Central memory CD8-positive, alpha-beta T cell (primary cell): ENCODE data around the gene CCNI2.
"Not testable (repeated sequence)": the region's sequence is repeated elsewhere in the genome, so short reads cannot be mapped to it uniquely, and the experiment has no call there.

Source experiments
- ATAC-seq: fragments of 150-1000 bp; cut with Tn5 transposase; replicated peaks from 2 replicates; pipeline ENCODE4 v1.10.0; 2022; ENCODE audit warnings: mild to moderate bottlenecking, moderate FRiP score, moderate number of reproducible peaks; ENCODE audit not compliant: poor library complexity, severe bottlenecking; ENCODE audit errors: extremely low read depth
- DNase-seq, 2 donors: peaks; one replicate each; pipeline ENCODE4 v3.0.0; 2021; ENCODE audit warnings: low spot score in 2 of 2
- H3K27ac Mint-ChIP-seq: one replicate; pipeline ENCODE4 v1.8.0; 2022; ENCODE audit warnings: low read depth, mild to moderate bottlenecking, moderate library complexity, mixed read lengths
- H3K27me3 Mint-ChIP-seq: one replicate; pipeline ENCODE4 v1.8.0; 2022; ENCODE audit warnings: mixed read lengths
- H3K36me3 Mint-ChIP-seq: one replicate; pipeline ENCODE4 v1.8.0; 2022; ENCODE audit warnings: mild to moderate bottlenecking, moderate library complexity, mixed read lengths; ENCODE audit not compliant: insufficient read depth
- H3K4me1 Mint-ChIP-seq: one replicate; pipeline ENCODE4 v1.8.0; 2022; ENCODE audit warnings: mixed read lengths
- H3K4me3 Mint-ChIP-seq: one replicate; pipeline ENCODE4 v1.8.0; 2022; ENCODE audit warnings: mild to moderate bottlenecking, moderate library complexity, mixed read lengths
- H3K9me3 Mint-ChIP-seq: one replicate; pipeline ENCODE4 v1.8.0; 2022; ENCODE audit warnings: mixed read lengths

CCNI2 gene

GRCh38 chr5:132802044-132802684 is 54.9 kb downstream of the CCNI2 start:
- DNase-seq (no peak), ATAC-seq (no peak)
- H3K4me1 Mint-ChIP-seq, result no peaks in the 10 kb centered on the region
- H3K9me3 Mint-ChIP-seq, result no peaks in the 10 kb centered on the region
- peaks cover 2% of the 10 kb centered on the region for H3K36me3 Mint-ChIP-seq
- peaks cover 33% of the 10 kb centered on the region for H3K27me3 Mint-ChIP-seq
- H3K4me3 Mint-ChIP-seq, result no peak overlapping the region
- H3K27ac Mint-ChIP-seq, result no peak overlapping the region

DNA sequence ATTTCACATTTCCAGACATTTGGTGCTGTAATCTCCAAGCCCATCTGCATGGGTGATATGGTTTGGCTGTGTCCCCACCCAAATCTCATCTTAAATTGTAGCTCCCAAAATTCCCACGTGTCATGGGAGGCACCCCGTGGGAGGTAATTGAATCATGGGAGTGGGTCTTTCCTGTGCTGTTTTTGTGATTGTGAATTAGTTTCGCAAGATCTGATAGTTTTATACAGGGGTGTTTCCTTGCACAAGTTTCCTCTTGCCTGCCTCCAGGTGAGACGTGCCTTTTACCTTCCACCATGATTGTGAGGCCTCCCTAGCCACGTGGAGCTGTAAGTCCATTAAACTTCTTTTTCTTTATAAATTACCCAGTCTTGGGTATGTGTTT is 55.5 kb downstream of the CCNI2 start:
- not testable (repeated sequence) for ATAC-seq, H3K4me3 Mint-ChIP-seq, H3K4me1 Mint-ChIP-seq, H3K36me3 Mint-ChIP-seq, H3K9me3 Mint-ChIP-seq, DNase-seq, H3K27ac Mint-ChIP-seq
- peaks cover 38% of the 10 kb centered on the region for H3K27me3 Mint-ChIP-seq
